GM19351 (cell line): ENCODE results near the gene SGTA.
"Not testable (repeated sequence)": the region's sequence is repeated elsewhere in the genome, so short reads cannot be mapped to it uniquely, and the experiment has no call there.

Source experiments
- ATAC-seq: cut with Tn5 transposase; IDR thresholded peaks from one replicate; pipeline ENCODE4 v1.9.1; 2021; ENCODE audit warnings: mild to moderate bottlenecking, moderate library complexity; ENCODE audit not compliant: unreplicated experiment

Gene SGTA

DNA sequence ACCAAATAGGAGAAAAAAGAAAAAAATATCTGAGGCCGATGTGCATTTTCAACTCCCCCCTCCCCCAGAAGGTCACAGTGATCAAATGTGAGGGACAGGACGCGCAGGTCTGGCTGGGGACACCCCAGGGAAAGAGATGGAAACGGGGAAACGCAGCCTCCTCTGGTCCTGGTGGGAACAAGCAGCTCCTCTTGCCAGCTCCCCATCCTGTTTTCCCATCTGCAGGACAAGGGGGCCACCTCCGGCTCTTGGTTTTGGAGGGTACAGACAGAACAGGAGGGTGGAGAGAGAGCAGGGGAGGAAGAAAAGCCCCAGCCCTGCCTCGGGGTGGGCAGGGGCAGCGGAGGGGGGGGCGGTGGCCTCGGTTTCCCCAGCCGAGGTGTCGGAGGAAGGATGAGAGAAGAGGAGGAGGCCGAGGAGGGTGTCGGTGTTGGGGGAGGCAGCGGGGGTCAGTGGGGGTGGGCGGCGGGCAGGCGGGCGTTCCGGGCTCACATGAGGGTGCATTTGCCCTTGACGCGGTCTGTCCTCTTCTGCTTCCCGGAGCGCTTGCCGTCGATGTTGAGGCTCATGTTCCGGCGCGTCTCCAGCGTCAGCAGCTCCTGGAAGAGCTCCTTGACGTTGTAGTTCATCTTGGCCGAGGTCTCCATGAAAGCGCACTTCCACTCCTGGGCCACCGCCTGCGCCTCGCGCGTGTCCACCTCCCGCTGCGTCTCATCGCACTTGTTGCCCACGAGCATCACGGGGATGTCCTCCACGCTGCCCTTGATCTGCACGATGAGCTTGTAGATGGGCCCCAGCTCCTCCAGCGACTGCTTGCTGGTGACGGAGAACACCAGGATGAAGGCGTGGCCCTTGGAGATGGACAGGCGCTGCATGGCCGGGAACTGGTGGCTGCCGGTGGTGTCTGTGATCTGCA lies 66.1 kb downstream of the SGTA start:
- ATAC-seq = no peak

DNA sequence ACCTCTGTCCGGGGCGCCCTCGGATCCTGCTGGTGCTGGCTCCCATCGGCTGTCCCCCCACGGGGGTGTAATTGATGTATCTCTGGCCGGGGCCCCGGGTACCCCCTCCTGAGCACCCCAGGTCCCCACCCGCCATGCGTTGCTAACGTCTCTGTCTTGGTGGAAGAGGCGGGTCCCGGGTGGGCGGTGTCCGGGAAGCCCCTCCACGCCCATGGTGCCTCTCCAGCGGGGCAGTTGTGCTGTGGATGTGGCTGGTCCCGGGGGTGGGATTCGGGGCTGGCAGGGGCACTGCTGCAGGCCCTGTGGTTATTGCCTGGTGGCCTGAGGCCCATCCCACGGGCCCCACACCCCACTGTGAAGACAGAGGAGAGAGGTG lies 66.8 kb downstream of the SGTA start:
- no peak for ATAC-seq

DNA sequence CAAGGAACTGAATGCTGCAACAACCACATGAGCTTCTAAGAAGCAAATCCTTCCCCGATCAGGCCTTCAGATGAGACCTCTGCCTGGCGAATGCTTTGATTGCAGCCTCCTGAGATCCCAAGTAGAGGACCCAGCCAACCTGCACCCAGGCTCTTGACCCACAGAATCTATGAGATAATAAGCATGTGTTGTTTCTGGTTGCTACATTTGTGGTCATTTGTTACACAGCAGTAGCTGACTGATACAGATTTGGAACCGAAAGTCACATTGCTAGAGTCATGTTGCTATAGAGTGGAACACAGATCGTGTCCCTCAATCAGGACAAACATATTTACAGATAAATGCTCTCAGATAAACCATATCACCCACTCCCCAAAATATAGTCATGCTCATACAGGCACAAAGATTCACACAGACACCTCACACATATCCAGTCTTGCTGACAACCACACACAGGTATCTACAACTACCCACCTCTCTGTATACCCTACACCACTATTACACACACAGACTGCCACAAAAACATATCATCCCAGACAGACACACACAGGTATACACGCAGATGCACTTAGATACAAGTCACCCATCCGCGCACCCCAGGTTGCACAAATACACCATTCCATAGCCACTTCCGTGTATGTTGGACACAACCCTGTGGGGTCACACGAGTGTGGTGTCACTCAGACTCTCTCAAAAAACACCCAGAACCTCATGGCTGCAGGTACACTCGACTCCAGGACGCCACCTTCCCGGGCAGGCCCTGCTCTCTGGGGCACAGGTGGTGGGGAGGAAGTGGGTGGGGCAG lies 67.4 kb downstream of the SGTA start:
- no peak for ATAC-seq

DNA sequence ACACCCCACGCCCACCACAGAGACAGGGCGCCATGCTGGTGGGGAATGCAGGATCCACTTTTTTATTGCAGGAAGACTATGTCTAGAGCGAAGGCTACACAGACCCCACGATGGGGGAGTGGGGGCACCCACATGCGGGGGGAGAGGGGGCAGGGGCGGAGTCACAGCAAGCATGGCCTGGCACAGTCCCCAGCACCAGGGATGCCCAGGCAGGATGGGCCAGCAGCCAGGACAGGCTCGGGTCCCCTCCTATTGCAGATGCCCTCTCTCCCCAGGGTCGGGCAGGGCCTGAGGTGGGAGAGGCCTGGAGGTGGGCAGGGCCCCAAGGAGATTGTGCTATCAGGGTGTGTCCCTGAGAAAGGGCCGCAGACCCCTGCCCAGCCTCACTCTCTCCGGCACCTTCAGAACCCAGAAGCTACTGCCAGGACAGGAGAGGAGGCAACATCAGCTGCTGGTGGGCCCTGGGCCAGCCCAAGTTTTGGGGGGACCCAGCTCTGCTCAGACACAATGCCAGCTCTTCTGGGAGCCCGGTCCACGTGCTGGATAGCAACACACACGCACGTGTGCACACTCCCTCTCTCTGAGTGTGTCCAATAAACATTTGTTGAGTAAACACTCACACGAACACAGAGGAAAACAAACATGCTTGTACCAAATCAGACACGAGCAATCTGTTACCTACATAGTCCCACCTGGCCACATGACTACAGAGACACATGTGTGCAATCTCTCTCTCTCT lies 68.4 kb downstream of the SGTA start:
- no peak for ATAC-seq

DNA sequence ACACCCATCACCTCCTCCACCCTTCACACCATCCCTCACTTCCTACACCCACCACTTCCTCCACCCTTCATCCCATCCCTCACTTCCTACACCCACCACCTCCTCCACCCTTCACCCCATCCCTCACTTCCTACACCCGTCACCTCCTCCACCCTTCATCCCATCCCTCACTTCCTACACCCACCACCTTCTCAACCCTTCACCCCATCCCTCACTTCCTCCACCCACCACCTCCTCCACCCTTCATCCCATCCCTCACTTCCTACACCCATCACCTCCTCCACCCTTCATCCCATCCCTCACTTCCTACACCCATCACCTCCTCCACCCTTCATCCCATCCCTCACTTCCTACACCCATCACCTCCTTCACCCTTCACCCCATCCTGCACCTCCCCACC lies 69.0 kb downstream of the SGTA start:
- not testable (repeated sequence) for ATAC-seq

DNA sequence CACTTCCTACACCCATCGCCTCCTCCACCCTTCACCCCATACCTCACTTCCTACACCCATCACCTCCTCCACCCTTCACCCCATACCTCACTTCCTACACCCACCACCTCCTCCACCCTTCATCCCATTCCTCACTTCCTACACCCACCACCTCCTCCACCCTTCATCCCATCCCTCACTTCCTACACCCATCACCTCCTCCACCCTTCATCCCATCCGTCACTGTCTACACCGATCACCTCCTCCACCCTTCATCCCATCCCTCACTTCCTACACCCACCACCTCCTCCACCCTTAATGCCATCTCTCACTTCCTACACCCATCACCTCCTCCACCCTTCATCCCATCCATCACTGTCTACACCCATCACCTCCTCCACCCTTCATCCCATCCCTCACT lies 69.9 kb downstream of the SGTA start:
- not testable (repeated sequence) for ATAC-seq

DNA sequence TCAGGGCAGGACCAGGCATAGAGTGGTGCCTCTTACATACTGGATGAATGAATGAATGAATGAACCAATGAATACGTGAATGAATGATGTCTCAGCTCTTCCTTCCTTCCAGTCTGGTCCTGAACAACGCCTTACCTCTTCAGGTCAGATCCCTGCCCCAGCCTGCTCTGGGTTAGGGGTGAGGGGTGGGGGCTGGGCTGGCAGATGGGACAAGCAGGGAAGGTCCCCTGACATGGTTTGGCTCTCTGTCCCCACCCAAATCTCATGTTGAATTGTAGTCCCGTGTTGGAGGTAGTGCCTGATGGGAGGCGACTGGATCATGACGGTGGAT lies 71.2 kb downstream of the SGTA start:
- no peak for ATAC-seq

DNA sequence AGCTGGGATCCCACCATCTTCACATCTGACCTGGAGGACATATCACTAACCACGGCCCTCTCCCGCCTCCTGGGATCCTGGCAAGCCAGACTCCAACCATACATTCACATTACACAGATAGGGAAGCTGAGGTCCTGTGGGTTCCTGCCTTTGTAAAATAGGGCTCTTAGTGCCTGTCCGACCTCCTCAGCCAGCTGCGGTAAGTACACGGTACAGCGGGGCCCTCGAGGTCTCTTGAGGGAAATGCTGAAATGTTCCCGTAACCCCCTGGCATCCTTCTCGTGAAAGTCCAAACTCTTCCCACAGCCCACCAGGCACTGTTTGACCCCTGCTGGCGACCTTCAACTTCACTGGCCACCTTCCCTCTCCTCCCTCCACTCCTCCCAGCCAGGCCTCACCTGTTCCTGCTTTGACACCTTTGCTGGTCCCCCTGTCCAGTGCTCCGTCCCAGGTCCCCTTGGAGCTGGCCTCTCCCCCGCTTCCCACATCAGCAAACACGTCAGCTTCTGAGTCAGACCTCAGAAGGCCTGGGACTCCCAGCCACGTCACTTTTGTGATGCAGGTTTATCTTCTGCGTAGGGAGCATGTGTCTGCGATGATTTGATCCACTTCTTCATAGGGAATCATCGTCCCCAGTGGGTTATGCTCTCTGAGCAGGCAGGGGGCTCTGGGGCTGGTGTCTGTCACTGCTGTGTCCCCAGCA lies 71.8 kb downstream of the SGTA start:
- no peak for ATAC-seq

DNA sequence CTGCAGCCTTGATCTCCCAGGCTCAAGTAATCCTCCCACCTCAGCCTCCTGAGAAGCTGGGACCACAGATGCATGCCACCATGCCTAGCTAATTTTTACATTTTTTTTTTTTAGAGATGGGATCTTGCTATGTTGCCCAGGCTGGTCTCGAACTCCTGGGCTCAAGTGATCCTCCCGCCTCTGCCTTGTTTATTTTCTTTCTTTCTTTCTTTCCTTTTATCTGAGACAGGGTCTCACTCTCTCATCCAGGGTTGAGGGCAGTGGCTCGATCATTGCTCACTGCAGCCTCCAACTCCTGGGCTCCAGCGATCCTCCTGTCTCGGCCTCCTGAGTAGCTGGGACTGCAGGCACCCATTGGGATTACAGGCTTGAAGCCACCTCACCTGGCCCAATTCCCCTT lies 76.8 kb downstream of the SGTA start:
- no peak for ATAC-seq
